ENCODE data around the gene PDCD1.

GRCh38 chr2:241835611-241836010 is 23.1 kb downstream of the PDCD1 start:
- no peak for TF ChIP-seq CTCF (IDR thresholded peaks at IDR 0.05)
- TF ChIP-seq POLR2A (IDR thresholded peaks at IDR 0.05), result no peak

Data from thyroid gland (tissue), 4 donors.